ENCODE measurements around the gene CCDC88A.
A peak's percentile ranks its signal among the peaks of the same experiment; 100 is the strongest.
"Not testable (repeated sequence)": the region's sequence is repeated elsewhere in the genome, so short reads cannot be mapped to it uniquely, and the experiment has no call there.

CCDC88A gene

GRCh38 chr2:55283083-55283482, 136.6 kb downstream of the CCDC88A start:
- Histone ChIP-seq H2BK12ac (ENCODE audit: low read length in 2 of 2) (no peak overlapping the region), H3K4me2 (ENCODE audit: low read length, poor library complexity, severe bottlenecking) (no peak overlapping the region), H3K79me1 (replicated peaks; ENCODE audit: low read length, poor library complexity, severe bottlenecking) (no peaks in the 10 kb centered on the region), H3K23ac (ENCODE audit: low read length in 2 of 2) (no peak overlapping the region), H2AFZ (ENCODE audit: low read depth, low read length) (no peak overlapping the region), H3K4me3 (ENCODE audit: insufficient read depth in 1 of 2, low read depth in 1 of 2, low read length in 2 of 2) (peak overlapping the region in 1 of 2 experiments; percentile 93), H4K8ac (ENCODE audit: low read length) (no peak overlapping the region), H3K9me3 (ENCODE audit: control insufficient read depth, low read length) (no peaks in the 10 kb centered on the region), H4K91ac (ENCODE audit: low read length) (no peak overlapping the region), H2BK120ac (ENCODE audit: low read depth, low read length) (no peak overlapping the region), H3K14ac (ENCODE audit: low read length in 2 of 2) (no peak overlapping the region), H3K27me3 (ENCODE audit: control insufficient read depth in 1 of 2, insufficient read depth in 1 of 2, low read length in 2 of 2) (no peaks in the 10 kb centered on the region), H2AK5ac (ENCODE audit: low read length, severe bottlenecking) (no peak overlapping the region), H2BK15ac (ENCODE audit: low read depth, poor library complexity, severe bottlenecking) (no peak overlapping the region), H3K18ac (ENCODE audit: low read depth in 1 of 2, low read length in 2 of 2) (no peak overlapping the region), H3K36me3 (ENCODE audit: control insufficient read depth in 1 of 2, insufficient read depth in 2 of 2, low read depth in 1 of 2, low read length in 2 of 2) (peaks cover 4 to 17% of the 10 kb centered on the region in 2 experiments), H2BK5ac (ENCODE audit: low read depth, low read length, poor library complexity, severe bottlenecking) (no peak overlapping the region), H3K9ac (ENCODE audit: low read length) (no peak overlapping the region), H3K4ac (ENCODE audit: low read depth in 1 of 2, low read length in 2 of 2) (no peak overlapping the region), H3K4me1 (ENCODE audit: control insufficient read depth, insufficient read depth, low read depth, low read length) (peaks cover 3% of the 10 kb centered on the region), H3K27ac (ENCODE audit: low read length, poor library complexity, severe bottlenecking) (no peak overlapping the region)
- DNase-seq, result no peak
- WGBS, result 99% methylated on average over 12 of the region's 12 CpGs

- 7% methylated on average over 60 of the region's 60 CpGs for WGBS
- no peaks in the 10 kb centered on the region for H3K9me3 ChIP-seq (ENCODE audit: control insufficient read depth, low read length)
These were observed 137.3 kb downstream of the CCDC88A start for GRCh38 chr2:55282110-55282917.

GRCh38 chr2:55280851-55281546, 138.7 kb downstream of the CCDC88A start:
- not testable (repeated sequence) for H2BK15ac ChIP-seq (ENCODE audit: low read depth, poor library complexity, severe bottlenecking); H2BK12ac ChIP-seq (ENCODE audit: low read length in 2 of 2); H3K4me1 ChIP-seq (ENCODE audit: control insufficient read depth, insufficient read depth, low read depth, low read length); H3K9ac ChIP-seq (ENCODE audit: low read length); H3K4me2 ChIP-seq (ENCODE audit: low read length, poor library complexity, severe bottlenecking); H2BK120ac ChIP-seq (ENCODE audit: low read depth, low read length); H2AFZ ChIP-seq (ENCODE audit: low read depth, low read length); H3K18ac ChIP-seq (ENCODE audit: low read depth in 1 of 2, low read length in 2 of 2); H3K79me1 ChIP-seq (replicated peaks; ENCODE audit: low read length, poor library complexity, severe bottlenecking); H3K23ac ChIP-seq (ENCODE audit: low read length in 2 of 2); H3K14ac ChIP-seq (ENCODE audit: low read length in 2 of 2); H3K27ac ChIP-seq (ENCODE audit: low read length, poor library complexity, severe bottlenecking); DNase-seq; H3K4me3 ChIP-seq (ENCODE audit: insufficient read depth in 1 of 2, low read depth in 1 of 2, low read length in 2 of 2); H3K9me3 ChIP-seq (ENCODE audit: control insufficient read depth, low read length); H4K91ac ChIP-seq (ENCODE audit: low read length); H4K8ac ChIP-seq (ENCODE audit: low read length); H2BK5ac ChIP-seq (ENCODE audit: low read depth, low read length, poor library complexity, severe bottlenecking); H2AK5ac ChIP-seq (ENCODE audit: low read length, severe bottlenecking); H3K27me3 ChIP-seq (ENCODE audit: control insufficient read depth in 1 of 2, insufficient read depth in 1 of 2, low read length in 2 of 2); H3K4ac ChIP-seq (ENCODE audit: low read depth in 1 of 2, low read length in 2 of 2)
- peaks cover 0 to 12% of the 10 kb centered on the region in 2 experiments for H3K36me3 ChIP-seq (ENCODE audit: control insufficient read depth in 1 of 2, insufficient read depth in 2 of 2, low read depth in 1 of 2, low read length in 2 of 2)
- WGBS, result 95% methylated on average over 4 of the region's 5 CpGs

More at GRCh38 chr2:55282110-55282917, 137.3 kb downstream of the CCDC88A start:
- H3K4me2 ChIP-seq (ENCODE audit: low read length, poor library complexity, severe bottlenecking), result no peak overlapping the region
- DNase-seq, result peak; percentile 88
- peaks cover 4 to 17% of the 10 kb centered on the region in 2 experiments for H3K36me3 ChIP-seq (ENCODE audit: control insufficient read depth in 1 of 2, insufficient read depth in 2 of 2, low read depth in 1 of 2, low read length in 2 of 2)
- no peak overlapping the region for H2BK12ac ChIP-seq (ENCODE audit: low read length in 2 of 2)
- peak overlapping the region; percentile 45 for H2BK120ac ChIP-seq (ENCODE audit: low read depth, low read length)
- H2AK5ac ChIP-seq (ENCODE audit: low read length, severe bottlenecking), result no peak overlapping the region
- peak overlapping the region; percentile 93 for H3K9ac ChIP-seq (ENCODE audit: low read length)
- H3K23ac ChIP-seq (ENCODE audit: low read length in 2 of 2), result no peak overlapping the region
- H3K4me1 ChIP-seq (ENCODE audit: control insufficient read depth, insufficient read depth, low read depth, low read length), result peaks cover 3% of the 10 kb centered on the region
- H3K27ac ChIP-seq (ENCODE audit: low read length, poor library complexity, severe bottlenecking), result no peak overlapping the region
- H3K27me3 ChIP-seq (ENCODE audit: control insufficient read depth in 1 of 2, insufficient read depth in 1 of 2, low read length in 2 of 2), result no peaks in the 10 kb centered on the region
- peak overlapping the region in 1 of 2 experiments; percentile 93 for H3K4me3 ChIP-seq (ENCODE audit: insufficient read depth in 1 of 2, low read depth in 1 of 2, low read length in 2 of 2)
- no peak overlapping the region for H2BK5ac ChIP-seq (ENCODE audit: low read depth, low read length, poor library complexity, severe bottlenecking)
- H3K18ac ChIP-seq (ENCODE audit: low read depth in 1 of 2, low read length in 2 of 2), result peak overlapping the region; percentile 67 to 94
- peak overlapping the region; percentile 93 for H4K8ac ChIP-seq (ENCODE audit: low read length)
- peak overlapping the region; percentile 68 for H2AFZ ChIP-seq (ENCODE audit: low read depth, low read length)
- no peaks in the 10 kb centered on the region for H3K79me1 ChIP-seq (replicated peaks; ENCODE audit: low read length, poor library complexity, severe bottlenecking)
- peak overlapping the region in 1 of 2 experiments; percentile 45 for H3K14ac ChIP-seq (ENCODE audit: low read length in 2 of 2)
- peak overlapping the region; percentile 38 to 68 for H3K4ac ChIP-seq (ENCODE audit: low read depth in 1 of 2, low read length in 2 of 2)
- peak overlapping the region; percentile 65 for H2BK15ac ChIP-seq (ENCODE audit: low read depth, poor library complexity, severe bottlenecking)
- peak overlapping the region; percentile 89 for H4K91ac ChIP-seq (ENCODE audit: low read length)

GRCh38 chr2:55279859-55280424, 139.7 kb downstream of the CCDC88A start:
- not testable (repeated sequence) for H3K4me1 ChIP-seq (ENCODE audit: control insufficient read depth, insufficient read depth, low read depth, low read length); H3K9me3 ChIP-seq (ENCODE audit: control insufficient read depth, low read length); H2BK12ac ChIP-seq (ENCODE audit: low read length in 2 of 2); H2AK5ac ChIP-seq (ENCODE audit: low read length, severe bottlenecking); H3K18ac ChIP-seq (ENCODE audit: low read depth in 1 of 2, low read length in 2 of 2); H3K4ac ChIP-seq (ENCODE audit: low read depth in 1 of 2, low read length in 2 of 2); H3K79me1 ChIP-seq (replicated peaks; ENCODE audit: low read length, poor library complexity, severe bottlenecking); H2BK120ac ChIP-seq (ENCODE audit: low read depth, low read length); H3K14ac ChIP-seq (ENCODE audit: low read length in 2 of 2); H4K91ac ChIP-seq (ENCODE audit: low read length); H2AFZ ChIP-seq (ENCODE audit: low read depth, low read length); H2BK5ac ChIP-seq (ENCODE audit: low read depth, low read length, poor library complexity, severe bottlenecking); H3K9ac ChIP-seq (ENCODE audit: low read length); H2BK15ac ChIP-seq (ENCODE audit: low read depth, poor library complexity, severe bottlenecking); DNase-seq; H3K23ac ChIP-seq (ENCODE audit: low read length in 2 of 2); H4K8ac ChIP-seq (ENCODE audit: low read length); H3K4me2 ChIP-seq (ENCODE audit: low read length, poor library complexity, severe bottlenecking); H3K27ac ChIP-seq (ENCODE audit: low read length, poor library complexity, severe bottlenecking); H3K27me3 ChIP-seq (ENCODE audit: control insufficient read depth in 1 of 2, insufficient read depth in 1 of 2, low read length in 2 of 2); H3K4me3 ChIP-seq (ENCODE audit: insufficient read depth in 1 of 2, low read depth in 1 of 2, low read length in 2 of 2)
- peaks cover 0 to 12% of the 10 kb centered on the region in 2 experiments for H3K36me3 ChIP-seq (ENCODE audit: control insufficient read depth in 1 of 2, insufficient read depth in 2 of 2, low read depth in 1 of 2, low read length in 2 of 2)
- 43% methylated on average over 6 of the region's 7 CpGs for WGBS
